CD14-positive monocyte (primary cell): ENCODE data around the gene SH3GLB1. TPM values are rescaled to one million over a fixed set of nuclear protein-coding genes. Genes with fewer than 3 reads are reported as not detected.

Source experiments
- DNase-seq, 3 donors: peaks; one replicate each; pipeline ENCODE4 v3.0.0-alpha.2; 2011 to 2022
- H2AFZ ChIP-seq: 2 replicates; pipeline ENCODE4 v1.6.0; 2012; ENCODE audit warnings: mild to moderate bottlenecking, low read depth, low read length, inconsistent platforms; ENCODE audit not compliant: insufficient read depth, poor library complexity, severe bottlenecking
- H3K27ac ChIP-seq, 2 donors: 1 replicate in 1 of 2; 2 replicates in 1 of 2; pipeline ENCODE4 v1.5.1; 2012 to 2013; ENCODE audit warnings: low read length in 2 of 2, control low read depth in 1 of 2, inconsistent platforms in 1 of 2, low read depth in 1 of 2, mild to moderate bottlenecking in 1 of 2
- H3K27me3 ChIP-seq, 2 donors: one replicate each; pipeline versions ENCODE4 v1.6.0 to v1.6.1; 2011 to 2013; ENCODE audit warnings: low read length in 2 of 2; ENCODE audit not compliant: control insufficient read depth in 2 of 2, insufficient read depth in 2 of 2
- H3K36me3 ChIP-seq, 2 donors: replicated peaks in 1 of 2; 1 replicate in 1 of 2; 2 replicates in 1 of 2; pipeline versions ENCODE4 v1.5.1 to v1.6.1; 2012 to 2013; ENCODE audit warnings: low read length in 2 of 2, control low read depth in 1 of 2, inconsistent platforms in 1 of 2, mild to moderate bottlenecking in 1 of 2; ENCODE audit not compliant: insufficient read depth in 2 of 2, control insufficient read depth in 1 of 2
- H3K4me1 ChIP-seq, 2 donors: 1 replicate in 1 of 2; 2 replicates in 1 of 2; pipeline versions ENCODE4 v1.5.1 to v1.6.1; 2012 to 2013; ENCODE audit warnings: low read length in 2 of 2, control low read depth in 1 of 2, inconsistent platforms in 1 of 2, mild to moderate bottlenecking in 1 of 2, moderate library complexity in 1 of 2; ENCODE audit not compliant: insufficient read depth in 2 of 2, control insufficient read depth in 1 of 2
- H3K4me2 ChIP-seq: replicated peaks from 2 replicates; pipeline ENCODE3; 2012; ENCODE audit warnings: low read length, moderate library complexity, mild to moderate bottlenecking; ENCODE audit not compliant: poor library complexity, severe bottlenecking; ENCODE audit errors: extremely low read depth
- H3K4me3 ChIP-seq, 3 experiments: fragments of 200-600 bp in 1 of 3; sonication (generic) in 1 of 3; replicated peaks in 1 of 3; 1 replicate in 2 of 3; 2 replicates in 1 of 3; pipeline ENCODE4 v1.5.1; 2011 to 2013; ENCODE audit warnings: low read length in 3 of 3, mild to moderate bottlenecking in 3 of 3, control low read depth in 2 of 3, low read depth in 2 of 3, inconsistent platforms in 1 of 3, moderate library complexity in 1 of 3
- H3K79me2 ChIP-seq: 2 replicates; pipeline ENCODE4 v1.6.0; 2012; ENCODE audit warnings: mild to moderate bottlenecking, control low read depth, inconsistent platforms, low read length, moderate library complexity; ENCODE audit not compliant: insufficient read depth
- H3K9ac ChIP-seq: 2 replicates; pipeline ENCODE4 v1.6.0; 2017; ENCODE audit warnings: low read length, mild to moderate bottlenecking; ENCODE audit not compliant: insufficient read depth, poor library complexity, severe bottlenecking
- H3K9me3 ChIP-seq, 2 donors: replicated peaks in 1 of 2; 1 replicate in 1 of 2; 2 replicates in 1 of 2; pipeline versions ENCODE4 v1.5.1 to v1.6.1; 2012 to 2013; ENCODE audit warnings: low read length in 2 of 2, control low read depth in 1 of 2; ENCODE audit not compliant: control insufficient read depth in 1 of 2, insufficient read depth in 1 of 2
- H4K20me1 ChIP-seq: 2 replicates; pipeline ENCODE4 v1.6.0; 2012; ENCODE audit warnings: mild to moderate bottlenecking, low read length, control low read depth, moderate library complexity; ENCODE audit not compliant: insufficient read depth
- H3K27ac Mint-ChIP-seq, 7 donors: one replicate each; pipeline ENCODE4 v1.8.0; 2020; ENCODE audit warnings: mild to moderate bottlenecking in 7 of 7, mixed read lengths in 7 of 7, moderate library complexity in 6 of 7, inconsistent platforms in 2 of 7
- H3K27me3 Mint-ChIP-seq, 3 donors: one replicate each; pipeline ENCODE4 v1.8.0; 2021 to 2022; ENCODE audit warnings: low read depth in 3 of 3, mild to moderate bottlenecking in 3 of 3, mixed read lengths in 3 of 3, moderate library complexity in 3 of 3, inconsistent platforms in 1 of 3
- H3K36me3 Mint-ChIP-seq, 2 donors: one replicate each; pipeline ENCODE4 v1.8.0; 2020; ENCODE audit warnings: mixed read lengths in 2 of 2, inconsistent platforms in 1 of 2, mild to moderate bottlenecking in 1 of 2
- H3K4me1 Mint-ChIP-seq: one replicate; pipeline ENCODE4 v1.8.0; 2020; ENCODE audit warnings: mild to moderate bottlenecking, mixed read lengths
- H3K4me3 Mint-ChIP-seq, 2 donors: one replicate each; pipeline ENCODE4 v1.8.0; 2020; ENCODE audit warnings: mild to moderate bottlenecking in 2 of 2, mixed read lengths in 2 of 2, moderate library complexity in 1 of 2
- H3K9me3 Mint-ChIP-seq, 7 donors: one replicate each; pipeline ENCODE4 v1.8.0; 2020 to 2022; ENCODE audit warnings: mixed read lengths in 7 of 7, mild to moderate bottlenecking in 6 of 7, moderate library complexity in 6 of 7, inconsistent platforms in 2 of 7
- WGBS: methylation state at CpG from one replicate; pipeline ENCODE4 v1.1.5; 2013; ENCODE audit warnings: missing lambda C conversion rate; ENCODE audit not compliant: insufficient coverage; 5-methylcytosine and 5-hydroxymethylcytosine counted together
- intact Hi-C, 2 donors: fragments of 100-400 bp; cut with micrococcal nuclease; formaldehyde crosslinking; loops; one replicate each; pipeline versions ENCODE4 v1.15.0 to v1.15.1; 2023
- polyA plus RNA-seq, 3 donors: library from polyadenylated mRNA; depleted of rRNA in 1 of 3; unstranded in 2 of 3; stranded (reverse) in 1 of 3; fragments of 300-500 nt in 2 of 3; fragments of >200 nt in 1 of 3; fragmentation: Illumina TruSeq in 2 of 3; gene quantifications; 1 replicate in 2 of 3; 2 replicates in 1 of 3; pipeline ENCODE4 v1.2.3, GENCODE V29; 2012 to 2021
- TF ChIP-seq, protein P1 (sequence below): fragments of 200-600 bp; IDR thresholded peaks from one replicate; pipeline ENCODE4 v1.8.0; 2022; ENCODE audit warnings: antibody characterized with exemption, mild to moderate bottlenecking

Gene SH3GLB1
- polyA plus RNA-seq, 3 donors, result 21.9 to 92.3 (median 75.8) TPM

DNA sequence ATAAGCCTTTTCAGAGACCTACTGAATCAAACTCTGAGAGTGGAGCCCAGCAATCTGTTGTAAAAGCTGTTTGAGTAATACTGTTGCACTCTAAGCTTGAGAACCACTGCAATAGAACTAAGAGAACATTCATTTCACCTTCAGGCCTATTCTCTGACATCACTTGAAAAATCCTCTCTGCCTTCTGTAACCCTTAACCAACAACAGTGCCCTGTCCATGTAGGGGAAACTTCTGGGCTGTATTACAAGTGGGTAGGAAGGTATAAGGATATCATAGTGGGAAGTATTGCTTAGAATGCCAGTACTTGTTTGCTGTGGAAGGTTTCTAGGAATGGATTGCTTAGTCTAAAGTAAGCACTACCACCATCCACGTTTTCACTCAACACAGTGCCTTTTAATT lies 42.9 kb downstream of the SH3GLB1 start:
- no peak for DNase-seq
- Histone ChIP-seq H2AFZ (no peak overlapping the region), H3K4me1 (no peaks in the 10 kb centered on the region), H3K36me3 (peaks cover 38 to 51% of the 10 kb centered on the region in 2 donors), H3K9ac (no peak overlapping the region), H3K4me2 (no peak overlapping the region), H3K9me3 (no peaks in the 10 kb centered on the region), H3K27me3 (no peaks in the 10 kb centered on the region), H3K27ac (no peak overlapping the region), H3K79me2 (no peaks in the 10 kb centered on the region), H3K4me3 (no peak overlapping the region), H4K20me1 (no peaks in the 10 kb centered on the region)
- Mint-ChIP-seq H3K27ac (no peak overlapping the region), H3K4me3 (no peak overlapping the region), H3K4me1 (no peaks in the 10 kb centered on the region), H3K9me3 (no peaks in the 10 kb centered on the region), H3K36me3 (peaks cover 38 to 39% of the 10 kb centered on the region in 2 donors), H3K27me3 (peaks cover 1 to 2% (median 2%) of the 10 kb centered on the region in 3 donors)
- WGBS, result no CpG with 5 or more reads among the region's 1 CpG
- TF ChIP-seq, protein P1, sequence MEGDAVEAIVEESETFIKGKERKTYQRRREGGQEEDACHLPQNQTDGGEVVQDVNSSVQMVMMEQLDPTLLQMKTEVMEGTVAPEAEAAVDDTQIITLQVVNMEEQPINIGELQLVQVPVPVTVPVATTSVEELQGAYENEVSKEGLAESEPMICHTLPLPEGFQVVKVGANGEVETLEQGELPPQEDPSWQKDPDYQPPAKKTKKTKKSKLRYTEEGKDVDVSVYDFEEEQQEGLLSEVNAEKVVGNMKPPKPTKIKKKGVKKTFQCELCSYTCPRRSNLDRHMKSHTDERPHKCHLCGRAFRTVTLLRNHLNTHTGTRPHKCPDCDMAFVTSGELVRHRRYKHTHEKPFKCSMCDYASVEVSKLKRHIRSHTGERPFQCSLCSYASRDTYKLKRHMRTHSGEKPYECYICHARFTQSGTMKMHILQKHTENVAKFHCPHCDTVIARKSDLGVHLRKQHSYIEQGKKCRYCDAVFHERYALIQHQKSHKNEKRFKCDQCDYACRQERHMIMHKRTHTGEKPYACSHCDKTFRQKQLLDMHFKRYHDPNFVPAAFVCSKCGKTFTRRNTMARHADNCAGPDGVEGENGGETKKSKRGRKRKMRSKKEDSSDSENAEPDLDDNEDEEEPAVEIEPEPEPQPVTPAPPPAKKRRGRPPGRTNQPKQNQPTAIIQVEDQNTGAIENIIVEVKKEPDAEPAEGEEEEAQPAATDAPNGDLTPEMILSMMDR, result no peak
- intact Hi-C loops, result no loop called here

DNA sequence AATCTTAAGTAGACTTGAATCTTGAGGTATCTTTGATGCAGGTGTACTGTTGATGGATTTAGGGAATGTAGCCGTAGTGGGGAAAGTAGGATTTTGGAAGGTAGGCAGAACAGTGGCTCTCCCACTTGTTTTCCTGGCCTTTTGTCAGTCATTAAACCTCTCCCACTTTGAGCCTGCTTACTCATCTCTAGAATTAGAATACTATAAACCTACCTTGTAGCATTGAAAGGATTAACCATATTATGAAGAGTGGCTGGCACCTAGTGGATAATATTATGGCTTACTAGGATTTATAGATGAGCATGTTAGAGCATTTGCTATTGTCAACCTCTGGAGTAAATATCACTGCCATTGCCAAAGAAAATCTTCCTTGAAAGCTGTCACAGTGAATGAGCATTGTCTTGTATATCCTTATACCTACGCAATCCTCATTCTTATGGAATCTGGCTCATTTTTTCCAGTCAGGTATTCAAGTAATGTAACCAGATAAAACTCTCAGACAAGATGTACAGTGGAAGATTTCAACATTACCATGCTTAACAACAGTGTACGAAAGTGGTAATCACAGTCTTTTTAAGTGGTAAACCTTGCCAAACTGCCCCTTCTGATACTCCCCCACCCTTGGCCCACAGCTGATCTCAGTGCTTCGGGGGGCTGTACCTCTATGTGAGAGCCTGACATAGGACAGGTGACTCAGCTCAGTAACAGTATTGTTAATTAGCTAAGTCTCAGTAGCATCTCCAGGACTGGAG lies 44.4 kb downstream of the SH3GLB1 start:
- no peak overlapping the region for H3K9ac ChIP-seq
- H3K4me2 ChIP-seq, result no peak overlapping the region
- no peak overlapping the region for H3K27ac ChIP-seq
- no peak overlapping the region for H3K4me3 Mint-ChIP-seq
- no peaks in the 10 kb centered on the region for H3K79me2 ChIP-seq
- WGBS, result 100% methylated on average over 1 of the region's 4 CpGs
- H3K36me3 ChIP-seq, result peaks cover 25 to 36% of the 10 kb centered on the region in 2 donors
- H3K27me3 Mint-ChIP-seq, result peaks cover 1 to 5% (median 2%) of the 10 kb centered on the region in 3 donors
- H3K4me1 ChIP-seq, result no peaks in the 10 kb centered on the region
- H2AFZ ChIP-seq, result no peak overlapping the region
- DNase-seq, result no peak
- H3K4me1 Mint-ChIP-seq, result no peaks in the 10 kb centered on the region
- no peaks in the 10 kb centered on the region for H4K20me1 ChIP-seq
- H3K4me3 ChIP-seq, result no peak overlapping the region
- H3K9me3 Mint-ChIP-seq, result no peaks in the 10 kb centered on the region
- H3K36me3 Mint-ChIP-seq, result peaks cover 28 to 31% of the 10 kb centered on the region in 2 donors
- H3K27ac Mint-ChIP-seq, result no peak overlapping the region
- no peaks in the 10 kb centered on the region for H3K27me3 ChIP-seq
- TF ChIP-seq, protein P1, result no peak
- intact Hi-C loops, result no loop called here
- no peaks in the 10 kb centered on the region for H3K9me3 ChIP-seq
